Measurements from ENCODE around the gene LRRC37A.
"Not testable (repeated sequence)": the region's sequence is repeated elsewhere in the genome, so short reads cannot be mapped to it uniquely, and the experiment has no call there.

GRCh38 chr17:46284467-46284866 is 10.5 kb upstream of the LRRC37A start:
- TF ChIP-seq, protein P1, sequence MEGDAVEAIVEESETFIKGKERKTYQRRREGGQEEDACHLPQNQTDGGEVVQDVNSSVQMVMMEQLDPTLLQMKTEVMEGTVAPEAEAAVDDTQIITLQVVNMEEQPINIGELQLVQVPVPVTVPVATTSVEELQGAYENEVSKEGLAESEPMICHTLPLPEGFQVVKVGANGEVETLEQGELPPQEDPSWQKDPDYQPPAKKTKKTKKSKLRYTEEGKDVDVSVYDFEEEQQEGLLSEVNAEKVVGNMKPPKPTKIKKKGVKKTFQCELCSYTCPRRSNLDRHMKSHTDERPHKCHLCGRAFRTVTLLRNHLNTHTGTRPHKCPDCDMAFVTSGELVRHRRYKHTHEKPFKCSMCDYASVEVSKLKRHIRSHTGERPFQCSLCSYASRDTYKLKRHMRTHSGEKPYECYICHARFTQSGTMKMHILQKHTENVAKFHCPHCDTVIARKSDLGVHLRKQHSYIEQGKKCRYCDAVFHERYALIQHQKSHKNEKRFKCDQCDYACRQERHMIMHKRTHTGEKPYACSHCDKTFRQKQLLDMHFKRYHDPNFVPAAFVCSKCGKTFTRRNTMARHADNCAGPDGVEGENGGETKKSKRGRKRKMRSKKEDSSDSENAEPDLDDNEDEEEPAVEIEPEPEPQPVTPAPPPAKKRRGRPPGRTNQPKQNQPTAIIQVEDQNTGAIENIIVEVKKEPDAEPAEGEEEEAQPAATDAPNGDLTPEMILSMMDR (IDR thresholded peaks at IDR 0.05): not testable (repeated sequence)
- TF ChIP-seq POLR2A (IDR thresholded peaks at IDR 0.05): not testable (repeated sequence)
